Hepatocyte (in vitro differentiated cells): ENCODE data around the gene FPR2.

Experiments
- EZH2 ChIP-seq: fragments of 200-600 bp; sonication (generic); IDR thresholded peaks from 2 replicates; pipeline ENCODE4 v1.6.1; 2016; ENCODE audit warnings: antibody characterized with exemption, mild to moderate bottlenecking, borderline replicate concordance
- TF ChIP-seq, protein P1 (sequence below): fragments of 200-600 bp; sonication (generic); IDR thresholded peaks from 2 replicates; pipeline ENCODE4 v1.5.1; 2016; ENCODE audit warnings: antibody characterized with exemption, mild to moderate bottlenecking; ENCODE audit not compliant: poor library complexity

DNA sequence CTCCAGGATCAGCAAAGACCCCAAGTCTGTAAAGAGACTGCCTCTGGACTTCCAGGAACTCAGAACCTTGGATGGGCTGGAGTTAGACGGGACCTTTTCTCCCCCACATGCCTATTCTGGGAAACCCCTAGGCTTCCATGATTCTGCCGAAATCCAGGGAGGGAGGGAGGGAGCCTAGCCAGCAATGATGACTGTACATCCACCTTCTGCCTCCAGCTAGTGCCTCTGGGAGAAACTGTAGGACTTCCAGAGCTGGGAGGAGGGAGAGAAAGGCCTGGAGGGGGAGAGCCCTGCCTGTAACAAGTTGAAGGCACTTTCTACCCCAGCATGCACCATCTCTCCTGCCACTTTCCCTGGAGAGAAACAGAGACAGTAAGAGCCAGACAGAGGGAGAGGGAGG, 31.2 kb upstream of the FPR2 start:
- TF ChIP-seq EZH2 = no peak
- TF ChIP-seq, protein P1, sequence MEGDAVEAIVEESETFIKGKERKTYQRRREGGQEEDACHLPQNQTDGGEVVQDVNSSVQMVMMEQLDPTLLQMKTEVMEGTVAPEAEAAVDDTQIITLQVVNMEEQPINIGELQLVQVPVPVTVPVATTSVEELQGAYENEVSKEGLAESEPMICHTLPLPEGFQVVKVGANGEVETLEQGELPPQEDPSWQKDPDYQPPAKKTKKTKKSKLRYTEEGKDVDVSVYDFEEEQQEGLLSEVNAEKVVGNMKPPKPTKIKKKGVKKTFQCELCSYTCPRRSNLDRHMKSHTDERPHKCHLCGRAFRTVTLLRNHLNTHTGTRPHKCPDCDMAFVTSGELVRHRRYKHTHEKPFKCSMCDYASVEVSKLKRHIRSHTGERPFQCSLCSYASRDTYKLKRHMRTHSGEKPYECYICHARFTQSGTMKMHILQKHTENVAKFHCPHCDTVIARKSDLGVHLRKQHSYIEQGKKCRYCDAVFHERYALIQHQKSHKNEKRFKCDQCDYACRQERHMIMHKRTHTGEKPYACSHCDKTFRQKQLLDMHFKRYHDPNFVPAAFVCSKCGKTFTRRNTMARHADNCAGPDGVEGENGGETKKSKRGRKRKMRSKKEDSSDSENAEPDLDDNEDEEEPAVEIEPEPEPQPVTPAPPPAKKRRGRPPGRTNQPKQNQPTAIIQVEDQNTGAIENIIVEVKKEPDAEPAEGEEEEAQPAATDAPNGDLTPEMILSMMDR = no peak
